ENCODE results near the gene CIROP.

DNA sequence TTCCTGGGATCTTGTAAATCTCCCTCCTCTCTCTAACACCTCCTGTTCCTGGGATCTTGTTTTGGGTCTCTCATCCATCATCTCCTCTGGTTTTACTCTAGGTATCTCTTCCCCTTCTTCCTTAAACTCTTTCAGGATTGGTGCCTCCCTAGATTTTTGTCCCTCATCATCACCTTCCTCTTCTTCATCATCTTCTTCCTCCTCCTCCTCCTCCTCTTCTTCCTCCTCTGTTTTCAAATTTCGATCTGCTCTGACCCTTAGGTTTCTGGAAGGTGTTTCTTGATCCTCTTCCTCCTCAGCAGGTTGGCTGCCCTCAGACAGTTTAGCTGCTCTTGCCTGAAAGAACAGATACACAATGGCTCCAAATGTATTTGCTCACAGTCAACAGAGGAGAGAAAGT is 24.3 kb downstream of the CIROP start:
- TF ChIP-seq, protein P1, sequence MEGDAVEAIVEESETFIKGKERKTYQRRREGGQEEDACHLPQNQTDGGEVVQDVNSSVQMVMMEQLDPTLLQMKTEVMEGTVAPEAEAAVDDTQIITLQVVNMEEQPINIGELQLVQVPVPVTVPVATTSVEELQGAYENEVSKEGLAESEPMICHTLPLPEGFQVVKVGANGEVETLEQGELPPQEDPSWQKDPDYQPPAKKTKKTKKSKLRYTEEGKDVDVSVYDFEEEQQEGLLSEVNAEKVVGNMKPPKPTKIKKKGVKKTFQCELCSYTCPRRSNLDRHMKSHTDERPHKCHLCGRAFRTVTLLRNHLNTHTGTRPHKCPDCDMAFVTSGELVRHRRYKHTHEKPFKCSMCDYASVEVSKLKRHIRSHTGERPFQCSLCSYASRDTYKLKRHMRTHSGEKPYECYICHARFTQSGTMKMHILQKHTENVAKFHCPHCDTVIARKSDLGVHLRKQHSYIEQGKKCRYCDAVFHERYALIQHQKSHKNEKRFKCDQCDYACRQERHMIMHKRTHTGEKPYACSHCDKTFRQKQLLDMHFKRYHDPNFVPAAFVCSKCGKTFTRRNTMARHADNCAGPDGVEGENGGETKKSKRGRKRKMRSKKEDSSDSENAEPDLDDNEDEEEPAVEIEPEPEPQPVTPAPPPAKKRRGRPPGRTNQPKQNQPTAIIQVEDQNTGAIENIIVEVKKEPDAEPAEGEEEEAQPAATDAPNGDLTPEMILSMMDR (conservative IDR thresholded peaks at IDR 0.05 in 1 of 2, IDR thresholded peaks at IDR 0.05 in 1 of 2; ENCODE audit: low read depth in 1 of 2, low read length in 2 of 2) = no peak
- TF ChIP-seq EZH2 (IDR thresholded peaks at IDR 0.05; ENCODE audit: low read length, missing control alignments) = no peak

Data from fibroblast of lung (primary cell).